Lung (tissue), 12 donors: ENCODE data around the gene WNT4. TPM values are rescaled to one million over a fixed set of nuclear protein-coding genes. Genes with fewer than 3 reads are reported as not detected.

Source experiments
- ATAC-seq: fragments of 200-7000 bp; cut with Tn5 transposase; one replicate; pipeline ENCODE4 v1.9.1; 2020; ENCODE audit warnings: moderate number of reproducible peaks; ENCODE audit not compliant: insufficient read depth, low FRiP score
- DNase-seq, 3 donors: peaks; one replicate each; pipeline ENCODE4 v3.0.0-alpha.2; 2013 to 2017
- H3K27ac ChIP-seq, 2 donors: one replicate each; pipeline ENCODE4 v1.5.1; 2013; ENCODE audit warnings: mild to moderate bottlenecking in 2 of 2, moderate library complexity in 2 of 2, control low read depth in 1 of 2, inconsistent platforms in 1 of 2, low read depth in 1 of 2, low read length in 1 of 2
- H3K27me3 ChIP-seq, 3 donors: one replicate each; pipeline ENCODE4 v1.5.1; 2013; ENCODE audit warnings: low read length in 2 of 3; ENCODE audit not compliant: control insufficient read depth in 3 of 3, insufficient read depth in 3 of 3
- H3K36me3 ChIP-seq, 4 donors: one replicate each; pipeline ENCODE4 v1.5.1; 2013; ENCODE audit warnings: low read length in 4 of 4, mild to moderate bottlenecking in 1 of 4, moderate library complexity in 1 of 4; ENCODE audit not compliant: control insufficient read depth in 4 of 4, insufficient read depth in 4 of 4
- H3K4me1 ChIP-seq, 5 donors: one replicate each; pipeline ENCODE4 v1.5.1; 2013; ENCODE audit warnings: low read length in 5 of 5, mild to moderate bottlenecking in 2 of 5, moderate library complexity in 1 of 5; ENCODE audit not compliant: control insufficient read depth in 5 of 5, insufficient read depth in 5 of 5
- H3K4me3 ChIP-seq: one replicate; pipeline ENCODE4 v1.5.1; 2013; ENCODE audit warnings: mild to moderate bottlenecking, control low read depth, moderate library complexity
- H3K9ac ChIP-seq, 2 donors: one replicate each; pipeline ENCODE4 v1.5.1; 2013; ENCODE audit warnings: low read length in 2 of 2, control low read depth in 1 of 2; ENCODE audit not compliant: insufficient read depth in 1 of 2
- H3K9me3 ChIP-seq, 4 donors: one replicate each; pipeline ENCODE4 v1.5.1; 2013; ENCODE audit warnings: low read length in 3 of 4, mild to moderate bottlenecking in 1 of 4, moderate library complexity in 1 of 4; ENCODE audit not compliant: control insufficient read depth in 4 of 4, insufficient read depth in 3 of 4
- WGBS, 2 donors: extraction: QIAGEN DNeasy Blood & Tissue Kit; methylation state at CpG; one replicate each; pipeline ENCODE4 v1.1.7; 2013; 5-methylcytosine and 5-hydroxymethylcytosine counted together
- polyA plus RNA-seq, 2 donors: library from polyadenylated mRNA; stranded (reverse); fragments of 200-250 nt; gene quantifications; one replicate each; pipeline ENCODE4 v1.2.1, GENCODE V29; 2013
- total RNA-seq, 2 donors: library from RNA; depleted of rRNA in 1 of 2; stranded (reverse); fragments of >200 nt in 1 of 2; gene quantifications; one replicate each; pipeline ENCODE4 v1.2.1, GENCODE V29; 2014 to 2021
- TF ChIP-seq, protein P1 (sequence below): IDR thresholded peaks from 2 replicates; pipeline ENCODE4 v1.5.1; 2012; ENCODE audit warnings: mild to moderate bottlenecking; ENCODE audit errors: control extremely low read depth, extremely low read depth
- donor health status: control.
- donor health status: control.
- donor health status: Bipolar disorder and iron deficiency.
- donor health status: healthy.
- donor health status: DM: yes; HTN: yes; CAD: no.

The WNT4 gene
- total and polyA plus RNA-seq, 4 donors: 0.94 to 4.2 (median 2.2) TPM

DNA sequence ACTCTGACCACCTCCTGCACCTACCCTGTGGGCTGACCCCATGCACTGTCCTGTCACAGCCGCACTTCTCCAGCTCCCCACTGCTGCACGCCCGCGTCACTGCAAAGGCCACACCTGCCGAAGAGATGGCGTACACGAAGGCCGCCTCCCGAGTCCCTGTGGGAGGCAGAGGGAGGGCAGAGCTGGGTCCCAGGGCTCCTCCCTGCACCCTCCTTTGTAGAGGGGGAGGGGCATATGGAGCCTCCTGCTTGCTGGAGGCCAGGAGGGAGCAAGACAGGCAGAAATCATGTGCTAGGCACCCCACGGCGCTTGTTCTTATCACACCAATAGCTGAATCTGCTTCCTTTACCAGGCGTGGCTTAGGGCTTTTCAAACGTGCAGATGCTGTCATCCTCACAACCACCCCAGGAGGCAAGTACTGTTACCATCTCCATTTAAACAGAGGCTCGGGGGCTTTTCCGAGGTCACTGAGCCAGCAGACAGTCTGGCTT, 21.4 kb downstream of the WNT4 start:
- peaks cover 0 to 17% (median 0%) of the 10 kb centered on the region in 4 donors for H3K36me3 ChIP-seq
- peaks cover 0 to 12% (median 5%) of the 10 kb centered on the region in 5 donors for H3K4me1 ChIP-seq
- TF ChIP-seq, protein P1, sequence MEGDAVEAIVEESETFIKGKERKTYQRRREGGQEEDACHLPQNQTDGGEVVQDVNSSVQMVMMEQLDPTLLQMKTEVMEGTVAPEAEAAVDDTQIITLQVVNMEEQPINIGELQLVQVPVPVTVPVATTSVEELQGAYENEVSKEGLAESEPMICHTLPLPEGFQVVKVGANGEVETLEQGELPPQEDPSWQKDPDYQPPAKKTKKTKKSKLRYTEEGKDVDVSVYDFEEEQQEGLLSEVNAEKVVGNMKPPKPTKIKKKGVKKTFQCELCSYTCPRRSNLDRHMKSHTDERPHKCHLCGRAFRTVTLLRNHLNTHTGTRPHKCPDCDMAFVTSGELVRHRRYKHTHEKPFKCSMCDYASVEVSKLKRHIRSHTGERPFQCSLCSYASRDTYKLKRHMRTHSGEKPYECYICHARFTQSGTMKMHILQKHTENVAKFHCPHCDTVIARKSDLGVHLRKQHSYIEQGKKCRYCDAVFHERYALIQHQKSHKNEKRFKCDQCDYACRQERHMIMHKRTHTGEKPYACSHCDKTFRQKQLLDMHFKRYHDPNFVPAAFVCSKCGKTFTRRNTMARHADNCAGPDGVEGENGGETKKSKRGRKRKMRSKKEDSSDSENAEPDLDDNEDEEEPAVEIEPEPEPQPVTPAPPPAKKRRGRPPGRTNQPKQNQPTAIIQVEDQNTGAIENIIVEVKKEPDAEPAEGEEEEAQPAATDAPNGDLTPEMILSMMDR: no peak
- no peak overlapping the region for H3K27ac ChIP-seq
- 80 to 83% methylated on average over 15 of the region's 15 CpGs for WGBS, 2 donors
- ATAC-seq (no peak), DNase-seq (no peak)
- no peak overlapping the region for H3K4me3 ChIP-seq
- H3K9me3 ChIP-seq: no peaks in the 10 kb centered on the region
- H3K9ac ChIP-seq: no peak overlapping the region
- no peaks in the 10 kb centered on the region for H3K27me3 ChIP-seq

DNA sequence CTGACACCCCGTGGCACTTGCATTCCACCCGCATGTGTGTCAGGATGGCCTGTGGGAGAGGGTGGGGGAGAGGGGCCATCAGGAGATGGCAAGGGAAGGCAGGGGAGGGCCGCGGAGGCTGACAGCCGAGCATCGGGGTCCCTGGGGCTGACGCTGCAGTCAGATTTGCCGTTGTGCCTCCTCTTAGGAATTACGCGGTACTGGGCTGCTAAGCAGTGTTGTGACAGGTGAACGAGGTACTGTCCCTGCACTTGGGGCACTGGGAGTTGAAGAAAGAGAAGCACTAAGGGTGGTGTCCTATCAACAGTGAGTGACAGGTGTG, 22.5 kb downstream of the WNT4 start:
- H3K27ac ChIP-seq: no peak overlapping the region
- no peak overlapping the region for H3K9ac ChIP-seq
- DNase-seq: no peak
- no peak for ATAC-seq
- H3K9me3 ChIP-seq: no peaks in the 10 kb centered on the region
- H3K4me1 ChIP-seq: peaks cover 0 to 13% (median 5%) of the 10 kb centered on the region in 5 donors
- H3K27me3 ChIP-seq: no peaks in the 10 kb centered on the region
- H3K4me3 ChIP-seq: no peak overlapping the region
- WGBS, 2 donors: 85 to 88% methylated on average over 11 of the region's 11 CpGs
- H3K36me3 ChIP-seq: peaks cover 0 to 17% (median 0%) of the 10 kb centered on the region in 4 donors
- TF ChIP-seq, protein P1: no peak

DNA sequence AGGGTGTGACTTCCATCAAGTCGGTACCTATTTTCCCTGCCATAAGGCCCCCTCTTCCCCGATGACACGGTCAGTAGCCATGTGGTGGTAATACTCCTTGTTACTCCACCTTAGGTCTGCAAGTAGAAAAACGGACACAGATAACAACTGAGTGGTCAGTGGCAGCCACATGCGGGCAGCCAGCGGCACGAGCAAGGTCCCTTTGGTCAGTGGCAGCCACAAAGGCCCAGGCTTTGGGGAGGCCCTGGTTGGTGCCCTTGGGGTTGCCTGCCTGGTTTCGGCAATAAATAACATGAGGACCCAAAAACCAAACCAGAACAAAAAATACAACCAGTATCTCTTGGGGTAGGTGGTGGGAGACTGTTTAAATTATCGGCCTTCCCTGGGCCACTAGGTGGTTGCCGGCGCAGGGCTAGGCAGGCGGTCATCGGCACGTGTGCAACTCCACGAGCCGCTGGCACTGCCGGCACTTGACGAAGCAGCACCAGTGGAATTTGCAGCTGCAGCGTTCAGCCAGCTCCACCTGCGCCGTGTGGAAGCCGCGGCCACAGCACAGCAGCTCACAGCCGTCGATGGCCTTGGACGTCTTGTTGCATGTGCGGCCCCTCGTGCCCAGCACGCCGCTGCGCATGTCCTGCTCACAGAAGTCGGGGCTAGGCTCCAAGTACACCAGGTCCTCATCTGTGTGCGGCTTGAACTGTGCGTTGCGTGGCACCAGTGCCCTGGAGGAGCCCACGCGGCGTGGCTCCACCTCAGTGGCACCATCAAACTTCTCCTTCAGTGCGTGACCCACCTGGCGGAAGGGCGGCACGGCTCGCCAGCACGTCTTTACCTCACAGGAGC, 23.1 kb downstream of the WNT4 start:
- Histone ChIP-seq H3K4me1 (peaks cover 0 to 19% (median 5%) of the 10 kb centered on the region in 5 donors), H3K27ac (no peak overlapping the region), H3K9me3 (no peaks in the 10 kb centered on the region), H3K27me3 (no peaks in the 10 kb centered on the region), H3K4me3 (no peak overlapping the region), H3K9ac (no peak overlapping the region), H3K36me3 (peaks cover 0 to 22% (median 0%) of the 10 kb centered on the region in 4 donors)
- WGBS, 2 donors: 95 to 96% methylated on average over 44 of the region's 44 CpGs
- ATAC-seq (no peak), DNase-seq (no peak)
- TF ChIP-seq, protein P1: no peak
